H1 (cell line): Measurements from ENCODE around the gene SMTN. TPM values are rescaled to one million over a fixed set of nuclear protein-coding genes. Genes with fewer than 3 reads are reported as not detected.
"Not testable (repeated sequence)": the region's sequence is repeated elsewhere in the genome, so short reads cannot be mapped to it uniquely, and the experiment has no call there.

Experiments
- CTCF ChIA-PET: fragments of 300-600 bp; sonication (Branson Sonifier 250); formaldehyde crosslinking; loops from one replicate; lab custom pipeline; 2021; ENCODE audit not compliant: partially characterized antibody; lab: Charles Lee
- POLR2A ChIA-PET: fragments of 300-600 bp; sonication (Branson Sonifier 250); formaldehyde crosslinking; loops from one replicate; lab custom pipeline; 2021; ENCODE audit warnings: inconsistent platforms; ENCODE audit not compliant: partially characterized antibody; lab: Charles Lee
- DNase-seq, 2 experiments: peaks; one replicate each; pipeline versions ENCODE4 v3.0.0 to v3.0.0-alpha.2; 2010 to 2022; ENCODE audit warnings: low spot score in 2 of 2, low read depth in 1 of 2, mixed read lengths in 1 of 2
- FAIRE-seq: peaks from 2 replicates; lab custom pipeline; 2011; peaks lifted over from hg19 to GRCh38; lab: Jason Lieb, UNC
- H2AFZ ChIP-seq: 2 replicates; pipeline ENCODE4 v1.8.1; 2012; ENCODE audit warnings: low read length, inconsistent platforms
- H2AK5ac ChIP-seq: 2 replicates; pipeline ENCODE4 v1.6.1; 2013; ENCODE audit warnings: low read depth, low read length
- H2BK120ac ChIP-seq: replicated peaks from 2 replicates; pipeline ENCODE3; 2013; ENCODE audit warnings: low read depth, low read length, inconsistent platforms
- H2BK12ac ChIP-seq: 2 replicates; pipeline ENCODE4 v1.6.1; 2013; ENCODE audit warnings: low read depth, low read length
- H2BK15ac ChIP-seq: 2 replicates; pipeline ENCODE4 v1.6.1; 2013; ENCODE audit warnings: low read length
- H2BK20ac ChIP-seq: 2 replicates; pipeline ENCODE4 v1.6.1; 2013; ENCODE audit warnings: low read length
- H2BK5ac ChIP-seq: 2 replicates; pipeline ENCODE4 v1.6.1; 2013; ENCODE audit warnings: low read depth, low read length
- H3K14ac ChIP-seq: 2 replicates; pipeline ENCODE4 v1.6.1; 2013; ENCODE audit warnings: inconsistent platforms; ENCODE audit not compliant: insufficient read length
- H3K18ac ChIP-seq: 2 replicates; pipeline ENCODE4 v1.6.1; 2013; ENCODE audit warnings: low read length; ENCODE audit errors: extremely low read depth
- H3K23ac ChIP-seq: 2 replicates; pipeline ENCODE4 v1.6.1; 2013; ENCODE audit warnings: inconsistent platforms; ENCODE audit not compliant: insufficient read length
- H3K23me2 ChIP-seq: 2 replicates; pipeline ENCODE4 v1.6.1; 2013; ENCODE audit warnings: low read depth, low read length
- H3K27ac ChIP-seq: 2 replicates; pipeline ENCODE4 v1.6.1; 2011; ENCODE audit warnings: low read depth, low read length, inconsistent platforms
- H3K27me3 ChIP-seq, 4 experiments: replicated peaks in 1 of 4; 1 replicate in 1 of 4; 2 replicates in 3 of 4; pipeline versions ENCODE4 v1.6.1 to v1.8.1; 2011 to 2013; ENCODE audit warnings: low read length in 3 of 4, mild to moderate bottlenecking in 3 of 4, inconsistent platforms in 2 of 4, mixed read lengths in 2 of 4, moderate library complexity in 1 of 4; ENCODE audit not compliant: control insufficient read depth in 3 of 4, insufficient read depth in 3 of 4; ENCODE audit errors: extremely low read depth in 1 of 4
- H3K36me3 ChIP-seq, 4 experiments: 2 replicates each; pipeline versions ENCODE4 v1.6.1 to v1.8.1; 2011 to 2013; ENCODE audit warnings: mild to moderate bottlenecking in 4 of 4, low read length in 3 of 4, moderate library complexity in 2 of 4, control low read depth in 1 of 4, inconsistent platforms in 1 of 4; ENCODE audit not compliant: insufficient read depth in 4 of 4, control insufficient read depth in 2 of 4
- H3K4ac ChIP-seq: replicated peaks from 2 replicates; pipeline ENCODE3; 2013; ENCODE audit warnings: low read length, low read depth, mixed read lengths, inconsistent platforms; ENCODE audit not compliant: insufficient read length
- H3K4me1 ChIP-seq, 4 experiments: replicated peaks in 1 of 4; 1 replicate in 1 of 4; 2 replicates in 3 of 4; pipeline versions ENCODE4 v1.6.1 to v1.8.1; 2011 to 2013; ENCODE audit warnings: low read length in 3 of 4, inconsistent platforms in 2 of 4, mixed read lengths in 1 of 4; ENCODE audit not compliant: insufficient read depth in 4 of 4, control insufficient read depth in 3 of 4
- H3K4me2 ChIP-seq, 2 experiments: 2 replicates each; pipeline versions ENCODE4 v1.6.1 to v1.8.1; 2011 to 2013; ENCODE audit warnings: low read depth in 2 of 2, low read length in 2 of 2, control low read depth in 1 of 2, inconsistent platforms in 1 of 2, mild to moderate bottlenecking in 1 of 2; ENCODE audit not compliant: insufficient read depth in 1 of 2
- H3K4me3 ChIP-seq, 4 experiments: fragments of 200-600, 300-600 bp in 1 of 4; sonication (generic), shearing (Covaris generic), sonication (Bioruptor Twin) in 1 of 4; 2 replicates each; pipeline versions ENCODE4 v1.5.1 to v1.8.1; 2011 to 2016; ENCODE audit warnings: low read length in 4 of 4, low read depth in 3 of 4, control low read depth in 2 of 4, inconsistent platforms in 2 of 4, mild to moderate bottlenecking in 2 of 4, mixed read lengths in 1 of 4, moderate library complexity in 1 of 4; ENCODE audit not compliant: insufficient read depth in 2 of 4; ENCODE audit errors: extremely low read depth in 1 of 4
- H3K56ac ChIP-seq: replicated peaks from 2 replicates; pipeline ENCODE3; 2013; ENCODE audit warnings: low read depth, mild to moderate bottlenecking, mixed read lengths, low read length, inconsistent platforms; ENCODE audit not compliant: insufficient read length
- H3K79me1 ChIP-seq: 2 replicates; pipeline ENCODE4 v1.6.1; 2013; ENCODE audit warnings: low read depth, low read length, control low read depth
- H3K79me2 ChIP-seq, 2 experiments: 2 replicates each; pipeline versions ENCODE4 v1.6.1 to v1.8.1; 2012 to 2013; ENCODE audit warnings: low read length in 2 of 2, mild to moderate bottlenecking in 2 of 2, inconsistent platforms in 1 of 2; ENCODE audit not compliant: insufficient read depth in 2 of 2, control insufficient read depth in 1 of 2
- H3K9ac ChIP-seq, 4 experiments: replicated peaks in 1 of 4; 1 replicate in 1 of 4; 2 replicates in 3 of 4; pipeline versions ENCODE4 v1.6.1 to v1.8.1; 2011 to 2013; ENCODE audit warnings: low read depth in 3 of 4, low read length in 3 of 4, control low read depth in 2 of 4, mild to moderate bottlenecking in 2 of 4, moderate library complexity in 2 of 4, inconsistent platforms in 1 of 4; ENCODE audit errors: extremely low read depth in 1 of 4
- H3K9me3 ChIP-seq, 2 experiments: 2 replicates each; pipeline versions ENCODE4 v1.6.1 to v1.8.1; 2012 to 2013; ENCODE audit warnings: mild to moderate bottlenecking in 2 of 2, moderate library complexity in 2 of 2, control low read depth in 1 of 2, inconsistent platforms in 1 of 2, low read depth in 1 of 2, low read length in 1 of 2, mixed read lengths in 1 of 2; ENCODE audit not compliant: insufficient read depth in 2 of 2
- H4K20me1 ChIP-seq, 2 experiments: replicated peaks in 1 of 2; 2 replicates each; pipeline versions ENCODE3 to v1.8.1; 2011 to 2013; ENCODE audit warnings: inconsistent platforms in 2 of 2, low read length in 2 of 2, mild to moderate bottlenecking in 1 of 2; ENCODE audit not compliant: insufficient read depth in 2 of 2, control insufficient read depth in 1 of 2
- H4K5ac ChIP-seq: 2 replicates; pipeline ENCODE4 v1.6.1; 2013; ENCODE audit warnings: low read length, low read depth, mixed read lengths, inconsistent platforms; ENCODE audit not compliant: insufficient read length
- H4K8ac ChIP-seq: 2 replicates; pipeline ENCODE4 v1.8.0; 2013; ENCODE audit warnings: mild to moderate bottlenecking, moderate library complexity, low read length, inconsistent platforms; ENCODE audit not compliant: insufficient read depth; ENCODE audit errors: extremely low read depth
- H4K91ac ChIP-seq: replicated peaks from 2 replicates; pipeline ENCODE3; 2013; ENCODE audit warnings: low read length, mixed read lengths, inconsistent platforms; ENCODE audit not compliant: insufficient read length
- WGBS, 2 experiments: shearing (Covaris generic) in 1 of 2; methylation state at CpG; one replicate each; pipeline versions ENCODE4 v1.1.6 to v1.1.7; 2013 to 2015; ENCODE audit warnings: low lambda C conversion rate in 2 of 2, mixed read lengths in 2 of 2, inconsistent platforms in 1 of 2, low coverage in 1 of 2, missing lambda C conversion rate in 1 of 2; ENCODE audit not compliant: insufficient replicate concordance in 2 of 2, insufficient coverage in 1 of 2, insufficient read length in 1 of 2; ENCODE audit errors: extremely low coverage in 1 of 2, missing lambda C conversion rate in 1 of 2; 5-methylcytosine and 5-hydroxymethylcytosine counted together
- polyA plus RNA-seq, 7 experiments: library from polyadenylated mRNA; depleted of rRNA in 3 of 7; stranded (reverse) in 5 of 7; unstranded in 2 of 7; fragments of >200 nt in 5 of 7; fragments of 200-250 nt in 2 of 7; gene quantifications; 1 replicate in 5 of 7; 2 replicates in 1 of 7; 4 replicates in 1 of 7; pipeline versions ENCODE4 v1.2.1 to v1.2.3, GENCODE V29; 2011 to 2013; ENCODE audit warnings: missing spikeins in 2 of 7, mixed read lengths in 2 of 7
- total RNA-seq: library from RNA; stranded (reverse); fragmentation: NEBNext Ultra II Directional; extraction: Animal tissue kit (Norgen Biotek cat#: 25700); gene quantifications from 2 replicates; pipeline ENCODE4 v1.2.1, GENCODE V29; 2021

The SMTN gene
- total and polyA plus RNA-seq, 2 of the 8 experiments (the other 6 are each of a cell fraction or from before 2014, with no cell fraction given), result 12.3 to 20.8 TPM

- H3K27me3 ChIP-seq, H3K14ac ChIP-seq, H2BK20ac ChIP-seq, H4K8ac ChIP-seq, H2BK15ac ChIP-seq, H3K4me3 ChIP-seq, H3K4me1 ChIP-seq, H2AK5ac ChIP-seq, H3K79me1 ChIP-seq, H3K4ac ChIP-seq, H2AFZ ChIP-seq, H3K23ac ChIP-seq, DNase-seq, H3K9me3 ChIP-seq, H3K27ac ChIP-seq, H3K23me2 ChIP-seq, H3K79me2 ChIP-seq, H4K5ac ChIP-seq, CTCF ChIA-PET, H3K4me2 ChIP-seq, H4K91ac ChIP-seq, H4K20me1 ChIP-seq, H2BK120ac ChIP-seq, H3K9ac ChIP-seq, H2BK5ac ChIP-seq, POLR2A ChIA-PET, H3K18ac ChIP-seq, H3K36me3 ChIP-seq, FAIRE-seq, H2BK12ac ChIP-seq, H3K56ac ChIP-seq: not testable (repeated sequence)
- 73% methylated on average over 4 of the region's 6 CpGs; no CpG with 5 or more reads in 1 of the 2 experiments for WGBS, 2 experiments
These were observed 21.5 kb upstream of the SMTN start for GRCh38 chr22:31059663-31060062.
